ENCODE data around the gene JUNB.

JUNB gene

GRCh38 chr19:12806242-12807081 is 15.2 kb downstream of the JUNB start, which contains the start of gene RNASEH2A (continued):
- TF ChIP-seq ZNF148 (tag by site-specific recombination; IDR thresholded peaks at IDR 0.05; ENCODE audit: borderline replicate concordance), result no peak
- no peak for TF ChIP-seq ZNF548 (tag by site-specific recombination; IDR thresholded peaks at IDR 0.05)
- TF ChIP-seq ZNF132 (tag by site-specific recombination; IDR thresholded peaks at IDR 0.05; ENCODE audit: borderline replicate concordance), result no peak
- peak; percentile 82 for TF ChIP-seq ZEB2 (tag by site-specific recombination; IDR thresholded peaks at IDR 0.05)
- peak; percentile 92; the same call in 1 of the 2 replicates for TF ChIP-seq ZNF76 (tag by site-specific recombination; IDR thresholded peaks at IDR 0.05; ENCODE audit: borderline replicate concordance, low read depth)
- no peak for TF ChIP-seq ZNF112 (tag by site-specific recombination; IDR thresholded peaks at IDR 0.05)
- TF ChIP-seq EGR2 (tag by site-specific recombination; IDR thresholded peaks at IDR 0.05; ENCODE audit: low read depth), result no peak
- peak; percentile 91 for TF ChIP-seq KLF8 (tag by site-specific recombination; IDR thresholded peaks at IDR 0.05)
- TF ChIP-seq, protein P1, sequence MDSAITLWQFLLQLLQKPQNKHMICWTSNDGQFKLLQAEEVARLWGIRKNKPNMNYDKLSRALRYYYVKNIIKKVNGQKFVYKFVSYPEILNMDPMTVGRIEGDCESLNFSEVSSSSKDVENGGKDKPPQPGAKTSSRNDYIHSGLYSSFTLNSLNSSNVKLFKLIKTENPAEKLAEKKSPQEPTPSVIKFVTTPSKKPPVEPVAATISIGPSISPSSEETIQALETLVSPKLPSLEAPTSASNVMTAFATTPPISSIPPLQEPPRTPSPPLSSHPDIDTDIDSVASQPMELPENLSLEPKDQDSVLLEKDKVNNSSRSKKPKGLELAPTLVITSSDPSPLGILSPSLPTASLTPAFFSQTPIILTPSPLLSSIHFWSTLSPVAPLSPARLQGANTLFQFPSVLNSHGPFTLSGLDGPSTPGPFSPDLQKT (IDR thresholded peaks at IDR 0.05; ENCODE audit: borderline replicate concordance, low read depth, low read length), result no peak
- TF ChIP-seq, protein P2, sequence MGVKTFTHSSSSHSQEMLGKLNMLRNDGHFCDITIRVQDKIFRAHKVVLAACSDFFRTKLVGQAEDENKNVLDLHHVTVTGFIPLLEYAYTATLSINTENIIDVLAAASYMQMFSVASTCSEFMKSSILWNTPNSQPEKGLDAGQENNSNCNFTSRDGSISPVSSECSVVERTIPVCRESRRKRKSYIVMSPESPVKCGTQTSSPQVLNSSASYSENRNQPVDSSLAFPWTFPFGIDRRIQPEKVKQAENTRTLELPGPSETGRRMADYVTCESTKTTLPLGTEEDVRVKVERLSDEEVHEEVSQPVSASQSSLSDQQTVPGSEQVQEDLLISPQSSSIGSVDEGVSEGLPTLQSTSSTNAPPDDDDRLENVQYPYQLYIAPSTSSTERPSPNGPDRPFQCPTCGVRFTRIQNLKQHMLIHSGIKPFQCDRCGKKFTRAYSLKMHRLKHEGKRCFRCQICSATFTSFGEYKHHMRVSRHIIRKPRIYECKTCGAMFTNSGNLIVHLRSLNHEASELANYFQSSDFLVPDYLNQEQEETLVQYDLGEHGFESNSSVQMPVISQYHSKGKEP (tag by site-specific recombination; IDR thresholded peaks at IDR 0.05), result 0 out of 2 replicates have a peak, but pooled peaks have one; percentile 33
- TF ChIP-seq ZNF404 (tag by site-specific recombination; IDR thresholded peaks at IDR 0.05), result no peak
- TF ChIP-seq INSM2 (tag by site-specific recombination; IDR thresholded peaks at IDR 0.05), result peak; percentile 41; the same call in 1 of the 2 replicates
- no peak for TF ChIP-seq ZNF311 (tag by site-specific recombination; IDR thresholded peaks at IDR 0.05; ENCODE audit: borderline replicate concordance)
- TF ChIP-seq ZNF660 (tag by site-specific recombination; IDR thresholded peaks at IDR 0.05), result peak; percentile 42; the same call in 1 of the 2 replicates
- no peak for TF ChIP-seq ZNF792 (tag by site-specific recombination; IDR thresholded peaks at IDR 0.05)
- no peak for TF ChIP-seq ZNF837 (tag by site-specific recombination; IDR thresholded peaks at IDR 0.05)
- peak; percentile 9; the same call in 1 of the 2 replicates for TF ChIP-seq GLIS1 (tag by site-specific recombination; IDR thresholded peaks at IDR 0.05)
- no peak for TF ChIP-seq ZNF768 (tag by site-specific recombination; IDR thresholded peaks at IDR 0.05)
- TF ChIP-seq ZBTB48 (tag by site-specific recombination; IDR thresholded peaks at IDR 0.05), result peak; percentile 67
- TF ChIP-seq HOXC10 (CRISPR knock-in tag; IDR thresholded peaks at IDR 0.05), result 0 out of 2 replicates have a peak, but pooled peaks have one; percentile 82
- TF ChIP-seq, protein P3, sequence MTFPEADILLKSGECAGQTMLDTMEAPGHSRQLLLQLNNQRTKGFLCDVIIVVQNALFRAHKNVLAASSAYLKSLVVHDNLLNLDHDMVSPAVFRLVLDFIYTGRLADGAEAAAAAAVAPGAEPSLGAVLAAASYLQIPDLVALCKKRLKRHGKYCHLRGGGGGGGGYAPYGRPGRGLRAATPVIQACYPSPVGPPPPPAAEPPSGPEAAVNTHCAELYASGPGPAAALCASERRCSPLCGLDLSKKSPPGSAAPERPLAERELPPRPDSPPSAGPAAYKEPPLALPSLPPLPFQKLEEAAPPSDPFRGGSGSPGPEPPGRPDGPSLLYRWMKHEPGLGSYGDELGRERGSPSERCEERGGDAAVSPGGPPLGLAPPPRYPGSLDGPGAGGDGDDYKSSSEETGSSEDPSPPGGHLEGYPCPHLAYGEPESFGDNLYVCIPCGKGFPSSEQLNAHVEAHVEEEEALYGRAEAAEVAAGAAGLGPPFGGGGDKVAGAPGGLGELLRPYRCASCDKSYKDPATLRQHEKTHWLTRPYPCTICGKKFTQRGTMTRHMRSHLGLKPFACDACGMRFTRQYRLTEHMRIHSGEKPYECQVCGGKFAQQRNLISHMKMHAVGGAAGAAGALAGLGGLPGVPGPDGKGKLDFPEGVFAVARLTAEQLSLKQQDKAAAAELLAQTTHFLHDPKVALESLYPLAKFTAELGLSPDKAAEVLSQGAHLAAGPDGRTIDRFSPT (tag by site-specific recombination; IDR thresholded peaks at IDR 0.05), result peak; percentile 48; the same call in 1 of the 2 replicates
- TF ChIP-seq REPIN1 (tag by site-specific recombination; IDR thresholded peaks at IDR 0.05; ENCODE audit: low read depth), result peak; percentile 85; the same call in 1 of the 2 replicates
- peak; percentile 60 for TF ChIP-seq ZNF341 (tag by site-specific recombination; IDR thresholded peaks at IDR 0.05; ENCODE audit: low read depth)
- TF ChIP-seq ZNF10 (tag by site-specific recombination; IDR thresholded peaks at IDR 0.05), result no peak
- TF ChIP-seq, protein P4, sequence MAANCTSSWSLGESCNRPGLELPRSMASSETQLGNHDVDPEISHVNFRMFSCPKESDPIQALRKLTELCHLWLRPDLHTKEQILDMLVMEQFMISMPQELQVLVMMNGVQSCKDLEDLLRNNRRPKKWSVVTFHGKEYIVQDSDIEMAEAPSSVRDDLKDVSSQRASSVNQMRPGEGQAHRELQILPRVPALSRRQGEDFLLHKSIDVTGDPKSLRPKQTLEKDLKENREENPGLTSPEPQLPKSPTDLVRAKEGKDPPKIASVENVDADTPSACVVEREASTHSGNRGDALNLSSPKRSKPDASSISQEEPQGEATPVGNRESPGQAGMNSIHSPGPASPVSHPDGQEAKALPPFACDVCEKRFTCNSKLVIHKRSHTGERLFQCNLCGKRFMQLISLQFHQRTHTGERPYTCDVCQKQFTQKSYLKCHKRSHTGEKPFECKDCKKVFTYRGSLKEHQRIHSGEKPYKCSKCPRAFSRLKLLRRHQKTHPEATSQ (tag by site-specific recombination; IDR thresholded peaks at IDR 0.05), result peak; percentile 69; the same call in 1 of the 2 replicates
- TF ChIP-seq ZNF133 (tag by site-specific recombination; IDR thresholded peaks at IDR 0.05), result 0 out of 2 replicates have a peak, but pooled peaks have one; percentile 9
- TF ChIP-seq, protein P5, sequence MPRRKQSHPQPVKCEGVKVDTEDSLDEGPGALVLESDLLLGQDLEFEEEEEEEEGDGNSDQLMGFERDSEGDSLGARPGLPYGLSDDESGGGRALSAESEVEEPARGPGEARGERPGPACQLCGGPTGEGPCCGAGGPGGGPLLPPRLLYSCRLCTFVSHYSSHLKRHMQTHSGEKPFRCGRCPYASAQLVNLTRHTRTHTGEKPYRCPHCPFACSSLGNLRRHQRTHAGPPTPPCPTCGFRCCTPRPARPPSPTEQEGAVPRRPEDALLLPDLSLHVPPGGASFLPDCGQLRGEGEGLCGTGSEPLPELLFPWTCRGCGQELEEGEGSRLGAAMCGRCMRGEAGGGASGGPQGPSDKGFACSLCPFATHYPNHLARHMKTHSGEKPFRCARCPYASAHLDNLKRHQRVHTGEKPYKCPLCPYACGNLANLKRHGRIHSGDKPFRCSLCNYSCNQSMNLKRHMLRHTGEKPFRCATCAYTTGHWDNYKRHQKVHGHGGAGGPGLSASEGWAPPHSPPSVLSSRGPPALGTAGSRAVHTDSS (tag by site-specific recombination; IDR thresholded peaks at IDR 0.05), result no peak

Measured in HEK293 (cell line).